ENCODE data around the gene SAP25. TPM values are rescaled to one million over a fixed set of nuclear protein-coding genes. Genes with fewer than 3 reads are reported as not detected.

Gene SAP25
- total RNA-seq, 1 donor from 2014 or later: 1.9 TPM

- peak overlapping the region; percentile 86 for H3K4me3 Mint-ChIP-seq (ENCODE audit: unreplicated experiment)
- H3K4me3 ChIP-seq (ENCODE audit: insufficient read depth, low read depth, low read length): peak overlapping the region; percentile 58
- peak overlapping the region; percentile 57 for H2AFZ ChIP-seq (ENCODE audit: low read depth, low read length)
- H3K27me3 ChIP-seq (ENCODE audit: insufficient read depth, low read length): no peaks in the 10 kb centered on the region
- H3K9me3 Mint-ChIP-seq (ENCODE audit: unreplicated experiment): no peaks in the 10 kb centered on the region
- peaks cover 36% of the 10 kb centered on the region for H3K4me1 ChIP-seq (ENCODE audit: insufficient read depth, low read length)
- TF ChIP-seq, protein P1, sequence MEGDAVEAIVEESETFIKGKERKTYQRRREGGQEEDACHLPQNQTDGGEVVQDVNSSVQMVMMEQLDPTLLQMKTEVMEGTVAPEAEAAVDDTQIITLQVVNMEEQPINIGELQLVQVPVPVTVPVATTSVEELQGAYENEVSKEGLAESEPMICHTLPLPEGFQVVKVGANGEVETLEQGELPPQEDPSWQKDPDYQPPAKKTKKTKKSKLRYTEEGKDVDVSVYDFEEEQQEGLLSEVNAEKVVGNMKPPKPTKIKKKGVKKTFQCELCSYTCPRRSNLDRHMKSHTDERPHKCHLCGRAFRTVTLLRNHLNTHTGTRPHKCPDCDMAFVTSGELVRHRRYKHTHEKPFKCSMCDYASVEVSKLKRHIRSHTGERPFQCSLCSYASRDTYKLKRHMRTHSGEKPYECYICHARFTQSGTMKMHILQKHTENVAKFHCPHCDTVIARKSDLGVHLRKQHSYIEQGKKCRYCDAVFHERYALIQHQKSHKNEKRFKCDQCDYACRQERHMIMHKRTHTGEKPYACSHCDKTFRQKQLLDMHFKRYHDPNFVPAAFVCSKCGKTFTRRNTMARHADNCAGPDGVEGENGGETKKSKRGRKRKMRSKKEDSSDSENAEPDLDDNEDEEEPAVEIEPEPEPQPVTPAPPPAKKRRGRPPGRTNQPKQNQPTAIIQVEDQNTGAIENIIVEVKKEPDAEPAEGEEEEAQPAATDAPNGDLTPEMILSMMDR (IDR thresholded peaks at IDR 0.05; ENCODE audit: insufficient read depth, low read depth, low read length): no peak
- no peak for TF ChIP-seq EZH2 (IDR thresholded peaks at IDR 0.05; ENCODE audit: insufficient read depth, low read length)
- H3K4me1 Mint-ChIP-seq (ENCODE audit: low read depth, unreplicated experiment): peaks cover 4% of the 10 kb centered on the region
- no peak overlapping the region for H3K27ac ChIP-seq (ENCODE audit: low read depth, low read length)
- peaks cover 6% of the 10 kb centered on the region for H3K79me2 ChIP-seq (ENCODE audit: insufficient read depth, low read length)
- no peak overlapping the region for H3K27ac Mint-ChIP-seq (ENCODE audit: unreplicated experiment)
- peaks cover 6% of the 10 kb centered on the region for H3K36me3 Mint-ChIP-seq (ENCODE audit: low read depth, unreplicated experiment)
- FAIRE-seq (no peak), DNase-seq (ENCODE audit: low read depth) (no peak)
- peak overlapping the region; percentile 67 for H3K9ac ChIP-seq (ENCODE audit: low read length)
- H3K4me2 ChIP-seq (ENCODE audit: low read length): peak overlapping the region; percentile 97
- peaks cover 4% of the 10 kb centered on the region for H3K36me3 ChIP-seq (ENCODE audit: insufficient read depth, low read length)
- no peaks in the 10 kb centered on the region for H3K9me3 ChIP-seq (ENCODE audit: insufficient read depth, low read depth, low read length)
- H4K20me1 ChIP-seq (ENCODE audit: insufficient read depth, low read length): peaks cover 9% of the 10 kb centered on the region
- H3K27me3 Mint-ChIP-seq (ENCODE audit: low read depth, unreplicated experiment): peaks cover 8% of the 10 kb centered on the region
Observed at GRCh38 chr7:100604976-100605911, 31.5 kb upstream of the SAP25 start.

GRCh38 chr7:100604028-100604975 is 30.6 kb upstream of the SAP25 start:
- peak overlapping the region; percentile 81 for H3K9ac ChIP-seq (ENCODE audit: low read length)
- peak overlapping the region; percentile 64 for H3K4me3 ChIP-seq (ENCODE audit: insufficient read depth, low read depth, low read length)
- Mint-ChIP-seq H3K4me3 (ENCODE audit: unreplicated experiment) (peak overlapping the region; percentile 86), H3K27me3 (ENCODE audit: low read depth, unreplicated experiment) (peaks cover 9% of the 10 kb centered on the region), H3K9me3 (ENCODE audit: unreplicated experiment) (no peaks in the 10 kb centered on the region), H3K36me3 (ENCODE audit: low read depth, unreplicated experiment) (peaks cover 6% of the 10 kb centered on the region), H3K4me1 (ENCODE audit: low read depth, unreplicated experiment) (peaks cover 4% of the 10 kb centered on the region), H3K27ac (ENCODE audit: unreplicated experiment) (peak overlapping the region; percentile 34)
- no peaks in the 10 kb centered on the region for H3K9me3 ChIP-seq (ENCODE audit: insufficient read depth, low read depth, low read length)
- peaks cover 9% of the 10 kb centered on the region for H4K20me1 ChIP-seq (ENCODE audit: insufficient read depth, low read length)
- peaks cover 6% of the 10 kb centered on the region for H3K79me2 ChIP-seq (ENCODE audit: insufficient read depth, low read length)
- H3K27me3 ChIP-seq (ENCODE audit: insufficient read depth, low read length): no peaks in the 10 kb centered on the region
- TF ChIP-seq, protein P1 (IDR thresholded peaks at IDR 0.05; ENCODE audit: insufficient read depth, low read depth, low read length): no peak
- no peak for TF ChIP-seq EZH2 (IDR thresholded peaks at IDR 0.05; ENCODE audit: insufficient read depth, low read length)
- peaks cover 36% of the 10 kb centered on the region for H3K4me1 ChIP-seq (ENCODE audit: insufficient read depth, low read length)
- H3K36me3 ChIP-seq (ENCODE audit: insufficient read depth, low read length): peaks cover 4% of the 10 kb centered on the region
- peak overlapping the region; percentile 97 for H3K4me2 ChIP-seq (ENCODE audit: low read length)
- peak overlapping the region; percentile 77 for H2AFZ ChIP-seq (ENCODE audit: low read depth, low read length)
- no peak for DNase-seq (ENCODE audit: low read depth)
- no peak for FAIRE-seq
- peak overlapping the region; percentile 62 for H3K27ac ChIP-seq (ENCODE audit: low read depth, low read length)

Measured in astrocyte (in vitro differentiated cells and primary cell).